GM23338 (cell line): ENCODE results near the gene RRM1. TPM values are rescaled to one million over a fixed set of nuclear protein-coding genes. Genes with fewer than 3 reads are reported as not detected.
"Not testable (repeated sequence)": the region's sequence is repeated elsewhere in the genome, so short reads cannot be mapped to it uniquely, and the experiment has no call there.

Experiments used
- ATAC-seq: fragments of 200-7000 bp; cut with Tn5 transposase; 3 replicates; pipeline ENCODE4 v1.9.1; 2020
- DNase-seq: peaks from one replicate; pipeline ENCODE4 v3.0.0-alpha.2; 2015; ENCODE audit warnings: low spot score
- H2AFZ ChIP-seq: fragments of 200-600 bp; sonication (generic); 2 replicates; pipeline ENCODE4 v1.8.0; 2016; ENCODE audit warnings: antibody characterized with exemption, mild to moderate bottlenecking, moderate library complexity
- H3F3A ChIP-seq: fragments of 200-600 bp; sonication (generic); replicated peaks from 2 replicates; pipeline ENCODE4 v1.8.0; 2017; ENCODE audit warnings: antibody characterized with exemption, mixed run types, low read depth
- H3K27ac ChIP-seq: fragments of 200-600 bp; sonication (generic); 2 replicates; pipeline ENCODE4 v1.6.1; 2016; ENCODE audit warnings: low read depth
- H3K27me3 ChIP-seq: fragments of 200-600 bp; sonication (generic); 2 replicates; pipeline ENCODE4 v1.8.0; 2016; ENCODE audit warnings: mild to moderate bottlenecking, mixed run types, moderate library complexity; ENCODE audit not compliant: insufficient read depth
- H3K36me3 ChIP-seq: fragments of 200-600 bp; sonication (generic); 2 replicates; pipeline ENCODE4 v1.8.0; 2016; ENCODE audit warnings: mild to moderate bottlenecking; ENCODE audit not compliant: insufficient read depth
- H3K4me1 ChIP-seq: fragments of 200-600 bp; sonication (generic); 2 replicates; pipeline ENCODE4 v1.8.0; 2016; ENCODE audit warnings: mild to moderate bottlenecking, moderate library complexity; ENCODE audit not compliant: insufficient read depth
- H3K4me2 ChIP-seq: fragments of 200-600 bp; sonication (generic); 2 replicates; pipeline ENCODE4 v1.7.1; 2017; ENCODE audit warnings: mixed run types
- H3K4me3 ChIP-seq: fragments of 200-600 bp; sonication (generic); 2 replicates; pipeline ENCODE4 v1.6.1; 2016; ENCODE audit warnings: mixed run types
- H3K79me2 ChIP-seq: fragments of 200-600 bp; sonication (generic); replicated peaks from 2 replicates; pipeline ENCODE4 v1.8.0; 2017; ENCODE audit warnings: mild to moderate bottlenecking; ENCODE audit not compliant: insufficient read depth
- H3K9me2 ChIP-seq: fragments of 200-600 bp; sonication (generic); 2 replicates; pipeline ENCODE4 v1.8.0; 2017; ENCODE audit not compliant: insufficient read depth
- H4K20me1 ChIP-seq: fragments of 200-600 bp; sonication (generic); replicated peaks from 2 replicates; pipeline ENCODE4 v1.8.0; 2017; ENCODE audit warnings: mild to moderate bottlenecking; ENCODE audit not compliant: insufficient read depth
- H3K27ac Mint-ChIP-seq: 2 replicates; pipeline ENCODE4 v1.8.0; 2020; ENCODE audit warnings: inconsistent platforms, mild to moderate bottlenecking, moderate library complexity, mixed read lengths
- H3K27me3 Mint-ChIP-seq: 3 replicates; pipeline ENCODE4 v1.8.0; 2022; ENCODE audit warnings: low read depth, mild to moderate bottlenecking, moderate library complexity, mixed read lengths, inconsistent platforms; ENCODE audit not compliant: insufficient read depth, poor library complexity
- H3K36me3 Mint-ChIP-seq: 3 replicates; pipeline ENCODE4 v1.8.0; 2021; ENCODE audit warnings: low read depth, mild to moderate bottlenecking, inconsistent platforms, moderate library complexity, mixed read lengths
- H3K4me1 Mint-ChIP-seq: 3 replicates; pipeline ENCODE4 v1.8.0; 2020; ENCODE audit warnings: mild to moderate bottlenecking, inconsistent platforms, mixed read lengths
- H3K4me3 Mint-ChIP-seq: 3 replicates; pipeline ENCODE4 v1.8.0; 2021; ENCODE audit warnings: moderate library complexity, mild to moderate bottlenecking, inconsistent platforms, mixed read lengths
- H3K9me3 Mint-ChIP-seq: 3 replicates; pipeline ENCODE4 v1.8.0; 2020; ENCODE audit warnings: moderate library complexity, mild to moderate bottlenecking, inconsistent platforms, mixed read lengths
- CREB1 ChIP-seq: fragments of 250-450 bp; sonication (Bioruptor Pico); IDR thresholded peaks from 2 replicates; pipeline ENCODE4 v1.5.0; 2020; ENCODE audit warnings: low read depth, mild to moderate bottlenecking, moderate library complexity
- NANOG ChIP-seq: IDR thresholded peaks from 2 replicates; pipeline ENCODE4 v1.6.1; 2016; ENCODE audit warnings: antibody characterized with exemption, borderline replicate concordance
- POLR2AphosphoS5 ChIP-seq: IDR thresholded peaks from 2 replicates; pipeline ENCODE4 v1.6.1; 2016; ENCODE audit warnings: antibody characterized with exemption, low read depth
- ZNF114 ChIP-seq: fragments of 250-450 bp; sonication (Bioruptor Pico); IDR thresholded peaks from 2 replicates; pipeline ENCODE4 v1.5.0; 2020; ENCODE audit warnings: mild to moderate bottlenecking, moderate library complexity
- ZNF462 ChIP-seq: fragments of 250-450 bp; sonication (Bioruptor Pico); IDR thresholded peaks from 2 replicates; pipeline ENCODE4 v1.5.0; 2020; ENCODE audit warnings: mild to moderate bottlenecking, moderate library complexity
- polyA plus RNA-seq: library from polyadenylated mRNA; unstranded; fragments of >200 nt; fragmentation: Nextera tagmentation; extraction: Ambion mirVana; gene quantifications from 2 replicates; pipeline ENCODE4 v1.2.1, GENCODE V29; 2016
- total RNA-seq: library from RNA; depleted of rRNA; stranded (reverse); fragments of >200 nt; shearing (Covaris generic); gene quantifications from 2 replicates; pipeline ENCODE4 v1.2.3, GENCODE V29; 2014

The RRM1 gene
- total and polyA plus RNA-seq, 2 experiments from 2014 or later, result 47.3 to 96.8 TPM

GRCh38 chr11:4127357-4127756 lies 32.8 kb downstream of the RRM1 start (continued):
- TF ChIP-seq ZNF462 (CRISPR knock-in tag) (no peak), POLR2AphosphoS5 (no peak), ZNF114 (CRISPR knock-in tag) (no peak)

- H3K4me2 ChIP-seq, H3K27me3 Mint-ChIP-seq, H3K4me3 ChIP-seq, H3K27ac Mint-ChIP-seq, ATAC-seq, H3K9me2 ChIP-seq, H4K20me1 ChIP-seq, H3K4me1 ChIP-seq, DNase-seq, H3K4me3 Mint-ChIP-seq, H3K27ac ChIP-seq, H3K4me1 Mint-ChIP-seq, H2AFZ ChIP-seq, H3K79me2 ChIP-seq, H3K9me3 Mint-ChIP-seq, H3K27me3 ChIP-seq, H3F3A ChIP-seq: not testable (repeated sequence)
- H3K36me3 ChIP-seq, result peaks cover 38% of the 10 kb centered on the region
- H3K36me3 Mint-ChIP-seq, result peaks cover 56% of the 10 kb centered on the region
These were observed 35.6 kb downstream of the RRM1 start for GRCh38 chr11:4130219-4130618.

GRCh38 chr11:4134806-4135205 lies 40.2 kb downstream of the RRM1 start:
- Mint-ChIP-seq H3K27ac (no peak overlapping the region), H3K27me3 (peaks cover 2% of the 10 kb centered on the region), H3K36me3 (peaks cover 68% of the 10 kb centered on the region), H3K4me3 (no peak overlapping the region), H3K9me3 (peaks cover 20% of the 10 kb centered on the region), H3K4me1 (no peaks in the 10 kb centered on the region)
- Histone ChIP-seq H4K20me1 (0 out of 2 replicates have a peak, but pooled peaks cover 3% of the 10 kb centered on the region), H3K27ac (no peak overlapping the region), H2AFZ (no peak overlapping the region), H3F3A (no peaks in the 10 kb centered on the region), H3K27me3 (no peaks in the 10 kb centered on the region), H3K79me2 (no peaks in the 10 kb centered on the region), H3K36me3 (peaks cover 48% of the 10 kb centered on the region; the same call in 1 of the 2 replicates), H3K9me2 (no peaks in the 10 kb centered on the region), H3K4me1 (no peaks in the 10 kb centered on the region), H3K4me2 (no peak overlapping the region), H3K4me3 (no peak overlapping the region)
- DNase-seq, result no peak
- ATAC-seq, result no peak
- TF ChIP-seq CREB1 (CRISPR knock-in tag), result no peak
- no peak for TF ChIP-seq NANOG
- TF ChIP-seq ZNF462 (CRISPR knock-in tag), result no peak
- no peak for TF ChIP-seq ZNF114 (CRISPR knock-in tag)
- no peak for TF ChIP-seq POLR2AphosphoS5
